ENCODE measurements around the gene SLC6A5.

Gene SLC6A5

GRCh38 chr11:20623252-20623651, 23.8 kb downstream of the SLC6A5 start:
- no peak for DNase-seq (ENCODE audit: low spot score)
- H3K23ac ChIP-seq (ENCODE audit: low read depth, low read length, poor library complexity): no peak overlapping the region

GRCh38 chr11:20626279-20626678, 26.9 kb downstream of the SLC6A5 start:
- no peaks in the 10 kb centered on the region for H3K4me1 ChIP-seq (ENCODE audit: control insufficient read depth in 2 of 2, insufficient read depth in 1 of 2, low read depth in 1 of 2, low read length in 2 of 2)
- WGBS, 2 donors (ENCODE audit: extremely low coverage in 2 of 2, insufficient read length in 2 of 2, insufficient replicate concordance in 1 of 2): no CpG with 5 or more reads among the region's 4 CpGs
- no peak overlapping the region for H2BK5ac ChIP-seq (ENCODE audit: low read length)
- no peak overlapping the region for H3K9ac ChIP-seq (ENCODE audit: low read depth, low read length, poor library complexity)
- H3K4ac ChIP-seq (ENCODE audit: low read length): no peak overlapping the region
- H3K27me3 ChIP-seq (ENCODE audit: control insufficient read depth in 3 of 3, insufficient read depth in 3 of 3, low read depth in 1 of 3, low read length in 3 of 3): peaks cover 0 to 20% (median 2%) of the 10 kb centered on the region in 3 experiments
- no peak overlapping the region for H2BK12ac ChIP-seq (ENCODE audit: low read length)
- no peak overlapping the region for H3K27ac ChIP-seq (replicated peaks; ENCODE audit: low read length)
- no peak overlapping the region for H3K4me2 ChIP-seq (ENCODE audit: insufficient read depth, low read length, poor library complexity, severe bottlenecking)
- H4K91ac ChIP-seq (ENCODE audit: low read depth, low read length, poor library complexity): no peak overlapping the region
- DNase-seq (ENCODE audit: low spot score): no peak
- peak overlapping the region in 1 of 2 donors; percentile 51 for H3K4me3 ChIP-seq (ENCODE audit: low read length in 2 of 2)
- no peak overlapping the region for H3K23ac ChIP-seq (ENCODE audit: low read depth, low read length, poor library complexity)
- H3K36me3 ChIP-seq (replicated peaks in 1 of 2; ENCODE audit: control insufficient read depth in 2 of 2, insufficient read depth in 2 of 2, low read length in 2 of 2): no peaks in the 10 kb centered on the region
- H3K14ac ChIP-seq (ENCODE audit: low read length): no peak overlapping the region
- no peaks in the 10 kb centered on the region for H3K79me1 ChIP-seq (ENCODE audit: low read depth, low read length)
- H3K9me3 ChIP-seq (replicated peaks in 1 of 2; ENCODE audit: control insufficient read depth in 2 of 2, insufficient read depth in 1 of 2, low read depth in 1 of 2, low read length in 2 of 2): no peaks in the 10 kb centered on the region
- H4K8ac ChIP-seq (ENCODE audit: low read depth, low read length): no peak overlapping the region
- no peak overlapping the region for H2BK120ac ChIP-seq (ENCODE audit: low read depth, low read length)
- no peak overlapping the region for H2BK15ac ChIP-seq (ENCODE audit: low read length)
- peak overlapping the region; percentile 2 for H3K18ac ChIP-seq (ENCODE audit: low read length)
- no peak overlapping the region for H2AFZ ChIP-seq (ENCODE audit: low read length)
- H2AK5ac ChIP-seq (ENCODE audit: low read depth, low read length): no peak overlapping the region

More at GRCh38 chr11:20623252-20623651, 23.8 kb downstream of the SLC6A5 start:
- Histone ChIP-seq H2BK15ac (ENCODE audit: low read length) (no peak overlapping the region), H3K27ac (replicated peaks; ENCODE audit: low read length) (no peak overlapping the region), H3K27me3 (ENCODE audit: control insufficient read depth in 3 of 3, insufficient read depth in 3 of 3, low read depth in 1 of 3, low read length in 3 of 3) (peaks cover 0 to 16% (median 2%) of the 10 kb centered on the region in 3 experiments), H2AFZ (ENCODE audit: low read length) (no peak overlapping the region), H3K18ac (ENCODE audit: low read length) (no peak overlapping the region), H3K4me3 (ENCODE audit: low read length in 2 of 2) (no peak overlapping the region), H3K79me1 (ENCODE audit: low read depth, low read length) (no peaks in the 10 kb centered on the region), H2BK5ac (ENCODE audit: low read length) (no peak overlapping the region), H3K36me3 (replicated peaks in 1 of 2; ENCODE audit: control insufficient read depth in 2 of 2, insufficient read depth in 2 of 2, low read length in 2 of 2) (no peaks in the 10 kb centered on the region), H3K14ac (ENCODE audit: low read length) (no peak overlapping the region), H2AK5ac (ENCODE audit: low read depth, low read length) (peak overlapping the region; percentile 32), H2BK120ac (ENCODE audit: low read depth, low read length) (no peak overlapping the region), H4K8ac (ENCODE audit: low read depth, low read length) (no peak overlapping the region), H3K9me3 (replicated peaks in 1 of 2; ENCODE audit: control insufficient read depth in 2 of 2, insufficient read depth in 1 of 2, low read depth in 1 of 2, low read length in 2 of 2) (no peaks in the 10 kb centered on the region), H4K91ac (ENCODE audit: low read depth, low read length, poor library complexity) (no peak overlapping the region), H3K4ac (ENCODE audit: low read length) (no peak overlapping the region), H2BK12ac (ENCODE audit: low read length) (no peak overlapping the region), H3K4me2 (ENCODE audit: insufficient read depth, low read length, poor library complexity, severe bottlenecking) (no peak overlapping the region), H3K4me1 (ENCODE audit: control insufficient read depth in 2 of 2, insufficient read depth in 1 of 2, low read depth in 1 of 2, low read length in 2 of 2) (no peaks in the 10 kb centered on the region), H3K9ac (ENCODE audit: low read depth, low read length, poor library complexity) (no peak overlapping the region)
- WGBS, 2 donors (ENCODE audit: extremely low coverage in 2 of 2, insufficient read length in 2 of 2, insufficient replicate concordance in 1 of 2): no CpG with 5 or more reads among the region's 4 CpGs

DNA sequence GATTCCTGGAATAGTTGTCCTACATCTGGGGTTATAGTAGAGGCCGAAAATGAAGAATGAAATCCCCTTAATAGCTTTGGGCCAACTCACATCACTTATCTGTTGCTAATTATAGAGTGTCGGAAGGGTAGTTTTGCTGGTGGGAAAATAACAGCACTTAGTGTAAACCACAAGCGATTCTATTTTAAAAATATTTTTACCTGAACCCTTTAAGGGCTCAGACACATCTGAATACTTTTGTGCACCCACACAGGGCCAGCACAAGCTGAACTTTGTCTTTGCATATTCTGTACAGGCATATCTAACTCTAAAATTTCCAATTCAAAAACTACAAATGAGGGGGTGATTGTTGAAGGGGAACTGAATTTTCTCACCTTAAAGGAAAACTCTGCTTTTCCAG, 27.6 kb downstream of the SLC6A5 start:
- H3K4me3 ChIP-seq (ENCODE audit: low read length in 2 of 2): no peak overlapping the region
- no peak overlapping the region for H3K18ac ChIP-seq (ENCODE audit: low read length)
- H4K91ac ChIP-seq (ENCODE audit: low read depth, low read length, poor library complexity): no peak overlapping the region
- no peak overlapping the region for H3K23ac ChIP-seq (ENCODE audit: low read depth, low read length, poor library complexity)
- no peak overlapping the region for H2BK12ac ChIP-seq (ENCODE audit: low read length)
- H3K36me3 ChIP-seq (replicated peaks in 1 of 2; ENCODE audit: control insufficient read depth in 2 of 2, insufficient read depth in 2 of 2, low read length in 2 of 2): no peaks in the 10 kb centered on the region
- peaks cover 0 to 20% (median 2%) of the 10 kb centered on the region in 3 experiments for H3K27me3 ChIP-seq (ENCODE audit: control insufficient read depth in 3 of 3, insufficient read depth in 3 of 3, low read depth in 1 of 3, low read length in 3 of 3)
- H2AFZ ChIP-seq (ENCODE audit: low read length): no peak overlapping the region
- no CpG with 5 or more reads among the region's 3 CpGs for WGBS, 2 donors (ENCODE audit: extremely low coverage in 2 of 2, insufficient read length in 2 of 2, insufficient replicate concordance in 1 of 2)
- H3K14ac ChIP-seq (ENCODE audit: low read length): no peak overlapping the region
- H2BK15ac ChIP-seq (ENCODE audit: low read length): no peak overlapping the region
- no peaks in the 10 kb centered on the region for H3K9me3 ChIP-seq (replicated peaks in 1 of 2; ENCODE audit: control insufficient read depth in 2 of 2, insufficient read depth in 1 of 2, low read depth in 1 of 2, low read length in 2 of 2)
- H2BK120ac ChIP-seq (ENCODE audit: low read depth, low read length): no peak overlapping the region
- no peak overlapping the region for H3K4ac ChIP-seq (ENCODE audit: low read length)
- no peak overlapping the region for H3K9ac ChIP-seq (ENCODE audit: low read depth, low read length, poor library complexity)
- H3K4me1 ChIP-seq (ENCODE audit: control insufficient read depth in 2 of 2, insufficient read depth in 1 of 2, low read depth in 1 of 2, low read length in 2 of 2): no peaks in the 10 kb centered on the region
- H2AK5ac ChIP-seq (ENCODE audit: low read depth, low read length): no peak overlapping the region
- H3K27ac ChIP-seq (replicated peaks; ENCODE audit: low read length): no peak overlapping the region
- no peak overlapping the region for H4K8ac ChIP-seq (ENCODE audit: low read depth, low read length)
- no peak for DNase-seq (ENCODE audit: low spot score)
- no peaks in the 10 kb centered on the region for H3K79me1 ChIP-seq (ENCODE audit: low read depth, low read length)
- no peak overlapping the region for H3K4me2 ChIP-seq (ENCODE audit: insufficient read depth, low read length, poor library complexity, severe bottlenecking)
- H2BK5ac ChIP-seq (ENCODE audit: low read length): no peak overlapping the region

GRCh38 chr11:20627701-20628100, 28.3 kb downstream of the SLC6A5 start:
- H2AK5ac ChIP-seq (ENCODE audit: low read depth, low read length): no peak overlapping the region
- H3K4me2 ChIP-seq (ENCODE audit: insufficient read depth, low read length, poor library complexity, severe bottlenecking): no peak overlapping the region
- H3K4ac ChIP-seq (ENCODE audit: low read length): no peak overlapping the region
- H3K36me3 ChIP-seq (replicated peaks in 1 of 2; ENCODE audit: control insufficient read depth in 2 of 2, insufficient read depth in 2 of 2, low read length in 2 of 2): no peaks in the 10 kb centered on the region
- no peak overlapping the region for H3K23ac ChIP-seq (ENCODE audit: low read depth, low read length, poor library complexity)
- no peaks in the 10 kb centered on the region for H3K4me1 ChIP-seq (ENCODE audit: control insufficient read depth in 2 of 2, insufficient read depth in 1 of 2, low read depth in 1 of 2, low read length in 2 of 2)
- no peak overlapping the region for H4K91ac ChIP-seq (ENCODE audit: low read depth, low read length, poor library complexity)
- H2BK12ac ChIP-seq (ENCODE audit: low read length): no peak overlapping the region
- H3K14ac ChIP-seq (ENCODE audit: low read length): no peak overlapping the region
- H3K9ac ChIP-seq (ENCODE audit: low read depth, low read length, poor library complexity): no peak overlapping the region
- no peaks in the 10 kb centered on the region for H3K9me3 ChIP-seq (replicated peaks in 1 of 2; ENCODE audit: control insufficient read depth in 2 of 2, insufficient read depth in 1 of 2, low read depth in 1 of 2, low read length in 2 of 2)
- no peak overlapping the region for H2BK5ac ChIP-seq (ENCODE audit: low read length)
- no peak overlapping the region for H4K8ac ChIP-seq (ENCODE audit: low read depth, low read length)
- no peaks in the 10 kb centered on the region for H3K79me1 ChIP-seq (ENCODE audit: low read depth, low read length)
- DNase-seq (ENCODE audit: low spot score): no peak
- no peak overlapping the region for H2AFZ ChIP-seq (ENCODE audit: low read length)
- no peak overlapping the region for H3K27ac ChIP-seq (replicated peaks; ENCODE audit: low read length)
- no peak overlapping the region for H3K18ac ChIP-seq (ENCODE audit: low read length)
- H3K27me3 ChIP-seq (ENCODE audit: control insufficient read depth in 3 of 3, insufficient read depth in 3 of 3, low read depth in 1 of 3, low read length in 3 of 3): peaks cover 0 to 17% (median 2%) of the 10 kb centered on the region in 3 experiments
- no peak overlapping the region for H2BK15ac ChIP-seq (ENCODE audit: low read length)
- H3K4me3 ChIP-seq (ENCODE audit: low read length in 2 of 2): no peak overlapping the region
- H2BK120ac ChIP-seq (ENCODE audit: low read depth, low read length): no peak overlapping the region
- WGBS, 2 donors (ENCODE audit: extremely low coverage in 2 of 2, insufficient read length in 2 of 2, insufficient replicate concordance in 1 of 2): no CpG with 5 or more reads among the region's 3 CpGs

Measured in neuronal stem cell (in vitro differentiated cells).